GM12873 (cell line): ENCODE measurements around the gene C6orf15.

Experiments used
- TF ChIP-seq, protein P1 (sequence below): IDR thresholded peaks from 2 replicates; pipeline ENCODE4 v1.5.1; 2012; ENCODE audit warnings: low read depth, mild to moderate bottlenecking, moderate library complexity, low read length, control low read depth; ENCODE audit not compliant: insufficient read depth; ENCODE audit errors: missing control alignments

C6orf15 gene

DNA sequence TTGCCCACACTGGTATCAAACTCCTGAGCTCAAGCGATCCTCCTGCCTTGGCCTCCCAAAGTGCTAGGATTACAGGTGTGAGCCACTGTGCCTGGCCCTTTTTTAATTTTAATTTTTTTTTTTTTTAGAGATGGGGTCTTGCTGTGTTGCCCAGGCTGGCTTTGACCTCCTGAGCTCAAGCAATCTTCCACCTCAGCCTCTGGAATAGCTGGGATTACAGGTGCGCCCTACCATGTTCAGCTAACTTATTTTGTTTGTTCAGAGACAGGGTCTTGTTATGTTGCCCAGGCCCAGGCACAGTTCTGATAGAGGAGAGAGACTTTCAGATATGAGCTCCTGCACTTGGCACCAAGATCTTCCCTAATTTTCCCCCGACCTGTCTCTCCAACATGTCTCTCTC lies 18.4 kb upstream of the C6orf15 start:
- TF ChIP-seq, protein P1, sequence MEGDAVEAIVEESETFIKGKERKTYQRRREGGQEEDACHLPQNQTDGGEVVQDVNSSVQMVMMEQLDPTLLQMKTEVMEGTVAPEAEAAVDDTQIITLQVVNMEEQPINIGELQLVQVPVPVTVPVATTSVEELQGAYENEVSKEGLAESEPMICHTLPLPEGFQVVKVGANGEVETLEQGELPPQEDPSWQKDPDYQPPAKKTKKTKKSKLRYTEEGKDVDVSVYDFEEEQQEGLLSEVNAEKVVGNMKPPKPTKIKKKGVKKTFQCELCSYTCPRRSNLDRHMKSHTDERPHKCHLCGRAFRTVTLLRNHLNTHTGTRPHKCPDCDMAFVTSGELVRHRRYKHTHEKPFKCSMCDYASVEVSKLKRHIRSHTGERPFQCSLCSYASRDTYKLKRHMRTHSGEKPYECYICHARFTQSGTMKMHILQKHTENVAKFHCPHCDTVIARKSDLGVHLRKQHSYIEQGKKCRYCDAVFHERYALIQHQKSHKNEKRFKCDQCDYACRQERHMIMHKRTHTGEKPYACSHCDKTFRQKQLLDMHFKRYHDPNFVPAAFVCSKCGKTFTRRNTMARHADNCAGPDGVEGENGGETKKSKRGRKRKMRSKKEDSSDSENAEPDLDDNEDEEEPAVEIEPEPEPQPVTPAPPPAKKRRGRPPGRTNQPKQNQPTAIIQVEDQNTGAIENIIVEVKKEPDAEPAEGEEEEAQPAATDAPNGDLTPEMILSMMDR: no peak

DNA sequence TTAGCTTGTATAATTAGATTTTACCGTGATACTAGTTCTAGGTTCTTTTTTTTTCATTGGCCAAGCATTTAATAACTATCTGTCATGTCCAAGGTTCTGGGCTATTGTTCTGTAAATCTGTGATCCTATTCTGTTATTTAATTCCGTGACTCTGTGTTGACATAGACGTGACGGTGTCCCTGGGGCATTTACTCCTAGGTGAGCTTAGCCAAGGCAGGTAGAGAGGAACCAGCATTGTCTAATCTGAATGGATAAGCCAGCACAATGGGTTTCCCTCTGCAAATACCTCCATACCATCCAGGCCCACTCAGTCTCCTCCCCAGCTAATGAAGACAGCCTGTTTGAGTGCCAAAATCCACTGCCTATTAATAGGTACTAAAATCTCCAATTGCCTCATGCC lies 16.8 kb upstream of the C6orf15 start:
- TF ChIP-seq, protein P1: no peak

DNA sequence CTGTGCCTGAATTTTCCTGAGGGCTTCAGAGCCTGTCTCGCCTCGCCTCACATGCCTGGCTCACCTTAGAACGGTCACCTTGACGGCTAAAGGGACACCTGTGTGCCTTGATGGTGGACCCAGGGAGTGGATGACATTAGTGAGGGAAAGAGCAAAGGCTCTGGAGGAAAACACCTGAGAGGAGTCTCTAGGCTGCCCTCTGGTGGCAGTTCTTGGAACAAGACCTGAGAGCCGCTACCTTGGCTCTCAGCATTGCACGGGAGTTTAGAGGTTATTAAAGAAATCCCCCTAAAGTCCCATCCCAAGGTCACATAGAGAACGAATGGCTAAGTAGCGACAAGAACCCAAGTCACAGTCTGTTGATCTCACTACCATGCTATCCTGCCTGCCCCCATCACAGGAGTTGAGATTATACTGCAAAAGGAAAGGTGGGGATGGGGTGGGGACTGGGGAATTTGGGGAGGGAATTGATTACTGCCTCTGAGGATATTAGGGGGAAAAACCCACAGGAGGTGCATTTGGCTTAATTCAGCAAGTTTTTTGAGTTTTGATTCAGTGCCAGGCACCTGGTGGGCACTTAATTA lies 15.8 kb upstream of the C6orf15 start:
- TF ChIP-seq, protein P1: peak; percentile 93

DNA sequence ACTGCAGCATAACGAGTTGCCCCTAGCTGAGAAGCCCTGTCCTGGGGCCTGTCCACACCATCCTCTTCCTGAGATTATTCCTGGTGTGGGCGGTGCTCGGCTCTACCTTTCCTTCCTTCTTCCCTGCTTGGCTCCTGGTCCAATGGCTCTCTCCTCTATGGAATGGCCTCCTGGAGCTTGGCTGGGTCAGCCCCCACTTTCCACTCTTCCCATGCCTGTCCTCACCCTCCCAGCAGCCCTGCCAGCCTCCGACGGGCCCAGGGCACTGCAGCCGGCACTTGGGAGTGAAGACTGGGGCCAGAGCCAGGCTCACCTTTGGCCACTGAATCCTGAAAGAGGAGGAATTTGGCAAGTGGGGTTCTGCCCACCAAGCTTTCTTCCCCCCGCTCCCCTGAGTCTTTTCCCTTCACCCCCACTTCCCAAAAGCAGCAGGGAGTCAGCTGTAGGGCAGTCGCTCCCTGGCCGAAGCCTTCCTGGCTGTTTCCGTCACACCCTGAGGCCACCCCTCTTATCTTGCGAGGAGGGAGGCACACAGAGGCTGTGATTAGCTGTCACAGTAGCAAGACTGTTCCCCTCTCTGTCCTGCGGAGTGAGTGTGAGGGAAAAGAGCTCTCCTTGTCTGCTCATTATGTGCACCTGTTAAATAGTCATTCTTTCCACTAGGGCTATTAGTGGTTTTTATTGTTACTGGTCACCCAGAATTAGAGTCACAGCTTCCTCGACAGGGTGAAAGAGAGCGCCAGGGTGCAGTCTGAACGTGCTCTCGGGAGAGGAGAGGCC lies 14.2 kb upstream of the C6orf15 start:
- TF ChIP-seq, protein P1: no peak

DNA sequence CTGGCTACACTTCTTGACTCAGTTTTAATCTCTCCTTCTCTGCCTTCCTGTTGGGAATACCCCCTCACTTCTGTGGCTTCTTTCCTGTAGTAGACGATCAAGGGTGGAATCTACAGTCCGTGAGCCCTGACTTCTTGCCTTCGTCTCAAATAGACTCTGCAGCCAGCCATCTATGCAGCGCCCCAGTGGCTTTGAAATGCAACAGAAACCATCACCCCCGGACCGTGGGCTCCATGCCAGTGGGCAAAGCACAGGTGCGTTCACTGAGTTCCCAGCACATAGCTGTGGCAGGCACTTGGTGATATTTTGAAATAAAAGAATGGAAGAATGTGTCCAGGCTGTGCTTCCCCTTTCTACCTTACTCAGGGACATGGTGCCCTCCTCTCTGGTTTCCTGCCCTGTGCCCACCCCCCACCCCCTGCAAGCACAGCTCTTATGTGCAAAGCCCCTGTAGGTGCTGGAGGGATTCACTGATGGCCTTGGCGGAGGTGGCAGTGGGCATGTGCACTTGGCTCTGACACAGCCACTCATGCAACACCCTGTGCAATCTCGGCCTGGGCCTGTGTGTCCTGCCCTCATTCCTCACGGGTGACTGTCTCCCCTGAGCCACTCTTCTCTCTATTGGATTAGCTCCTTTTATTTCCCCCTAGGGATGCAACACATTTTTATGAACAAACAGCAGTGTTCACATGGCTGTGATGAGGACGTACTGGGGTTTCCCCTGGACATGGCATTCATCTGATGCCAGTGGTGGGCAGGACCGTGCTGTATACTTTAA lies 13.4 kb upstream of the C6orf15 start:
- TF ChIP-seq, protein P1: no peak

DNA sequence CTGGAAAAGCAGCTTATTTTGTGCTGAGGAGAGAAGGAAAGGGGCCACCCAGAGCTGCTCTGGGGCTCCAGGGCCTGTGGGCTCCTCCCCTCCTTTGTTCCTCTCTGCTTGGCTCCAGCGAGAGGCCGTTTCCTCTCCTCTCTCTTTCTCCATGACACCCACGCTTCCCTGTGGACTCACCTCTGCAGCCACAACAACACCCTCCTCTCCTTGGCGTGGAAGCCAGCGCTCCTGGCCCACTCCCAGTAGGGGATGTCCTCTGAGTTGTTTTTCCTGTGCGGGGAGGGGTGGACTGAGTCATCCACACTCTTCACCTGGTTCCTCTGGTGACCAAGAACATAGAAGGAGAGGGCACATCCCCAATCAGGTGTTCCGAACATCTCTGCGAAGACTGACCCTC lies 12.8 kb upstream of the C6orf15 start:
- TF ChIP-seq, protein P1: no peak
